HL-60/S4 treated with retinoic acid at 250 ng/mL for 4 days and 3 days (cell line): ENCODE measurements around the gene NR4A2.
"Not testable (repeated sequence)": the region's sequence is repeated elsewhere in the genome, so short reads cannot be mapped to it uniquely, and the experiment has no call there.

Source experiments
- in situ Hi-C: fragments of 300-500 bp; cut with MboI; formaldehyde crosslinking; loops from 2 replicates; pipeline ENCODE4 v1.7.0; 2022; ENCODE audit warnings: low sequenced_read_pairs

NR4A2 gene

DNA sequence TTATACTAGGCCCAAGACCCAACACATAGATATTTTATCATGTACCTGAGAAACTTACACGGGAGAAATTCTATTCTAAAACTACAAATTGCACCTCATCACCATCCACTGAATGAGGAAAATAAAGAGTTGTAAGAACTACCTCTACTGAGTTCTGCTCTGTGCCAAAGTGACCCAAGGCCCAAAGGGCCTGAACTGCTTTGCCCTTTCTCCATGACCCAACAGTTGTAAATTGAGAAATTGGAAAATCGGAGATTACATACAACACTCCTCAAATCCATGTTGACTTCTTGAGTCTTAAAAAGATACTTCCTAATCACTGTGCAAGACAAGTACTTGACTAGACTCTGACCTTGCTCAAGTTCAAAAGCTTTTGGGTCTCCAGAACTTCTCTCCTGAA, 8.8 kb downstream of the NR4A2 start:
- in situ Hi-C loops, result no loop called here

DNA sequence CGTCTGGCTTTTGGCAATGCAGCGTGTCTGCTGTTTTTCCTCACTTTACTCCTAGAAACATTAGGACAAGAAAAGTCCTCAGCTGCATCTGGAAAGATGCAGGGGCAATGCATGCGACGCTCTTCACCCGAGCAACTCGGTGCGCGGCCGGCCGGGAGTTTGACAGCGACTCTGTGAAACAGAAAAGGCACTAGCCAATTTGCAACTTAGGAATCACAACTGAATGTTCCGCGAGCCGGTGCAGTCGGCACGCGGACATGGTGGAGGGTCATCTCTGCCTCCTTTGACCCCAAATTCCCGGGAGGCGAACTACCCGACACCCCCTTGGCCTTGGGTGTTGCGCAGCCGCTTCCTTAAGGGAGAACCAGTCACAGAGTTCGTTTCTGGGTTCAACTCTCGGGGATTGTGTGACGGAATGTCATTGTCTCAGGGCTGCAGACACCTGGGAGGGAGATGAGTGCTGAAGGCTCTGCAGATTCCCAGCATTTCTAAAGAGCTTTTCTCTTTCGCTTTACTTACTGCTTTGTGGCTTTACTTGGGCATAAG, 9.8 kb downstream of the NR4A2 start:
- in situ Hi-C loops, result no loop called here

DNA sequence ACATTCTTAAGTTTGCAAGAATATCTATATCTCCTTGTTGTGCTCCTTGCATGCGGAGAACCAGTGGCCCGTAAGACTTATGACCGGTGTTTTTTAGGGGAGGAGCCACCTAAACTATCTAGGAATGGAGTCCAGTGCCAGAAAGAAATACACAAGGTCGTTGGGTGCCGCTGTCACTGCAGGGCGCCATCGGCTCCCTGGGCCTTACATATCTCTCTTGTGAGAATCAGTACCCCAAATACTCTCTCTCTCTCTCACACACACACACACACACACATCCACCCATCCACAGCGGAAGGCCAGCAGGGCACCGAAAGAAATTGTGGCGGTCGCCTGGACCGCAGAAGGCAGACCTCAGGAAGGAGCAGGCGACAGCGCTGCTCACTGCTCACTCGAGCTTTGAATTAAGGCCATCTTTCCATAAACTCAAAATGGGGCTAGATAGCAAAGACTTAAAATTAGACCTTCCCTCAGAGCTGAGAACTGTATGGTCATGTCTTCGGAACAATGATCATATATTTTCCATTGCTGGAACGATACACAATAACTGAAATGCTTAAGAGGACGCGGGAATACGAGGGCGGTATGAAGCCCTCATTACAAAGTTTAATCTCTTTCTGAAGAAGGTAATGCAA, 10.4 kb downstream of the NR4A2 start:
- in situ Hi-C loops, result no loop called here

DNA sequence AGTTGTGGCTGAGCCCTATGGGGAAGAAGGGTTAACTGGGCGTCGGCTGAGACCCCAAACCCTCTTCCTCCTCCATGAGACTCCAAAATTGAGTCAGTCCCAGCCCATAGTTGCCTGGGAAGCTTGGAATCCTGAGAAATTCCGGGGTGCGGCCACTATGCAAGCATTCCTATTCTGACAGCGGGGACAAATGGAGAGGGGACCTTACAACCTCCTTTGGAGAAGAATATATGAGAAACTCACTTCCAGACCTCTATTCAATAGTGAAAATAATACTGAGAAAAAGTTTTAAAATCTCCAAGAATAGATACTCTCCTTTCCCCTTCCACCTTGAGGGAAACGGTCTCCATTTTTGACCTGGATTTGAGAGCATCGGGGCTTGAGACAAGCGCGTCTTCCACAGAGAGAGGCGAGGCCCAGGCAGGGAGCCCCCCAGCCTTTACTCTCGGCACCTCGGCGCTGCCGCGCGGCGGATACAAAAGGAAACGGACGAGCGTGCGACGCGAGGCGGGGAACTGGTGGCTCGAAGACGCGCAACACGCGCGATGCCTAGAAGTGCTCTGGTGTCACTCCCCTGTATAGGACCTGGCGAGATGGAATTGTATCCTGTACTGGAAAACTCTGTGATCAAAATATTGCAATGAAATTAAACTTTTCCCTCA, 11.1 kb downstream of the NR4A2 start:
- in situ Hi-C loops, result no loop called here

DNA sequence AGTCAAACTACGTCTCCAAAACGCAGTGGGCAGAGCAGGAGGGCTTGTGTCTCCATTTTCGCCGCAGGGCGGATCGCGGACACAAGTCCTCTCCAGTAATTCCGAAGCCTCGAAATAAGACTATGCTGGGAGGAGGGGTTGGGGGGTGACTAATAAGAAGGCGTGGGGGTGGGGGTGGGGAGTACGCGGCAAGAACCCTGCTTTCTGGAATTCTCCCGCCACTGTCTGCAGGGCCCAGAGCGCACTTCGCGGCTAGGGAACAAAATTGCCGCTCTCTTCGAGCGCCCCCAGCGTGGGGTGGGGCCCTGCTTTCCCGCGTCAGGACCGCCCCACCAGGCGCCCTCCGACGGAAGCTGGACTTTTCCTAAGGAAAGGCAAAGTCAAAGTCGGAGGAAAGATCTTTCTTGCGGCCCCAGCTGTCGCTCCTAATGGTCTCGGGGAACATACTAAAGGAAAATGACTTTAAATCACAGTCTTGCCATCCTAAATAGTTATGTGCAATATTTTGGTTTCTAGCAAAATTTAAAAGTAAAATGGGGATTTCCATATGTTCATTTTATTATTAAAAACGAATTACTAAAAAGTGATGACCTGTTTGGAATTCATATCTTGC, 11.9 kb downstream of the NR4A2 start:
- in situ Hi-C loops, result no loop called here

DNA sequence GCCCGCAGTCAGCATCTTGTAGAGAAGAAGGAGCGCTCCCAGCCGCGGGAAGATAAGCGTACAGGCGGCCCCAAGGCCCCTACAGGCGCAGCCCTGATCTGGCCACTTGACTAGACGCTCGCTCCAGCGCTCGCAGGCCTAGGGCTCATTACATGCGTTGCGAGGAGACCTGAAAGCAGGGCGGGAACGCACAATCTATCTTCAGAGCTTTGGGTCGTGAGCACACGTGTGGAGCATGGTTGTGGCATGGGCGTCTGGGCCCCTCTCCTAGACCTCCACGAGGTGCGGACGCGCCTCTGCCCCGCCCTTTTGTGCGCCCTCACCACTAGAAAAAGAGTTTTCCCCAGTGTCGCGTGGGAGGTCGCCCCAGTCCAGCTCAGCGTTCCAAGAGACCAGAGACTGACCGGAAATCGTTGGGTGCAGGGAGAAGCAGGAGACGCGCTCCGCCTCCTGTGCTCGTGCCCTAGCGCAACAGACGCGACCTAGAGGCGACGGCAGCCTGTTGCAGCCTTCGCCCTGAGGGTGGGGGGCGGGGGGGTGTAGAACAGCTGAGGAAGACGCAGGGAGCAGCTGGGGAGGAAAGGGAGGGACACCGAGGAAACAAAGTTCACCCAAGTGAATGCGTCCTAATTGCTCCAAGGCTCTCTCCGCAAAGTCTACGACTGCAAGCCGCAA, 12.6 kb downstream of the NR4A2 start:
- in situ Hi-C loops, result no loop called here

DNA sequence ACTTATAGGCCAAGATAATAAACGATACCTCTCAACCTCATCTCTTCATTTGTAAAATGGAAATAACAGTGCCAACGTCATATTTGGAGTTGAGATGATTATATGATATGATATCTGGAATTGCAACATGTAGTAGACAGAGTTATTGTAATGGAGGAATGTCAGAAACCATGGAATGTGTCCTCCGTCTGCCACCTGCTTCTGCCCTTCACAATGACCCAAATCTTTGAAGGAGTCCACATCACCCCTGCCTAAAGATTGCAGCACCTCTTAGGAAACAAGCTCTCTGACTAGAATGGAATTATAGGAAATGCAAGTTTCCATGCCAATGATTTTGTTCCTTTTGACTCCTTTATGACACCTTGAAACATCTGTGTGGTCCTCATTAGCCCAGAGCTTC, 14.9 kb downstream of the NR4A2 start:
- in situ Hi-C loops, result no loop called here

DNA sequence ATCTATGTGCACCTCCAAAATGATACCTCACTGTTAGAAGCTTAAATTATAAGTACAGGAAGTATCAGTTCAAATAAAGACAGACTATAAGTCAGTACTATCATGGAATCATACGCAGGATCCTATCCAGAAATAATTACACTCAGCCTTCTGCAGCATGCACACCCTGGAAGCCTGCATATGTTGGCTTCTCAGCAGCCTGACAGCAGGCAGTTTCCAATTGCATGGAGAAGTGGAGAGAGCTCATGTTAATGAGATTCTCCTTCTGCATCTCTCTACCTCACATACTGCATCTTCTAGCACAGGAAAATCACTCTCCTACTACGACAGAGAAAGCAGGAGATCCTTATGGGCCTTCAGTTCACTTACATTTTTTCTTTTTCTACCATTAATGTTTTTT, 20.5 kb downstream of the NR4A2 start:
- in situ Hi-C loops, result no loop called here

DNA sequence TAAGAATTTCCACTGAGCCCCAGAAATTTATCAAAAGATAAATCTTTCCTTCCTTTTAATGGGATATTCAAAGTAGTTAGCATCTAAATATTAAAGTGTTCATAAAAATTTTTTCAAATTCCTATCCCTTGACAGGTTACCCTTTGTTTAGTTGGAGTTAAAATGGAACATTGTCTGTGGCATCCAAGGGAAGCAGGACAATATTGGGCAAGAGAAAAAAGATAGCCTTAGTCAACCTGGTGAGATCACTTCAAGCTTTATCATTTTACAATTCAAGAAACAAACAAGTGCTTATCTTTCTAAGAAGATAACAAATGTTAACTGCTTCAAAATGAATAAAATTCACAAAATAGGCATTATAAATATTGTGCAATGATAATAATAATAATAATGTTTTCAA, 21.7 kb downstream of the NR4A2 start:
- in situ Hi-C loops, result no loop called here

DNA sequence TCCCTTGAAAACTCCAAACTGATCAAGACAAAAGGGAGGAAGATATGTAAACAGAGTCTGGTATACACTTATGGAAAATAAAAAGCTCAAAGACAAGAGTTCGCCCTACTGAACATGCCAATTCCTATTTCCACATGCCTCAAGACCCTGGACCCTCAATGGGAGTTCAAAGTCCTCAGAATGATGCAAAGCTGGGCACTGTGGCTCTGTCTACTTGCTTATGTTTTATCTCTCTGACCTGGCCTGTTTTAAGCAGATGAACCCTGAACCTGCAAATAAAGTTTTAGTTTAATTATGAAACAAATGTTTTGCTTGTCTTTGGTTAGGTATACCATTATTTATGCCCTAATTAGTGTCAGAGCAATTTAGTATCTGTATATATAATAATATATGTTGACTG, 22.6 kb downstream of the NR4A2 start:
- in situ Hi-C loops, result no loop called here

DNA sequence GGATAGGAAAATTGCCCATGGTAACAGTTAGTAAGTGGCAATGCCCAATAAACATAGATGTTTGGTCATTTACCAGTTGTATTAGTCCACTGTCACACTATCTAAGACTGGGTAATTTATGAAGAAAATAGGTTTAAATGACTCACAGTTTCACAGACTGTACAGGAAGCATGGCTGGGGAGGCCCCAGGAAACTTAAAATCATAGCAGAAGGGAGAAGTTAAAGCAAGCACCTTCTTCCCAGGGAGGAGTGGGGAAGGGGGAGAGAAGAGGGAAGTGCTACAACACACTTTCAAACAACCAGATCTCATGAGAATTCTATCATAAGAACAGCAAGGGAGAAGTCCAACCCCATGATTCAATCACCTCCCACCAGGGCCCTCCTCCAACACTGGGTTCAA, 23.4 kb downstream of the NR4A2 start:
- in situ Hi-C loops, result no loop called here

DNA sequence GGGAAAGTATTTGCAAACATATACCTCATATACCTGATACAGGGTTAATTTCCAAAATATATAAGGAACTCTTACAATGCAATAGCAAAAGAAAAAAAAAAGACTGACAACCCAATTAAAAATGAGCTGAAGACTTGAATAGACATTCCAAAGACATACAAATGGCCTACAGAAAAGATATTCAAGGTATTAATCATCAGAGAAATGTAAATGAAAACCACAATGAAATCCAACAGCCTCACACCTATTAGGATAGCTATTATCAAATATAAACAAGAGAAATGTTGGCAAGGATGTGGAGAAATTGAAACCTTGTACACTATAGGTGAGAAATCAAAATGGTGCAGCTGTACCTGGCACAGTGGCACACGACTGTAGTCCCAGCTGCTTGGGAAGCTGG, 25.7 kb downstream of the NR4A2 start:
- in situ Hi-C loops, result no loop called here

DNA sequence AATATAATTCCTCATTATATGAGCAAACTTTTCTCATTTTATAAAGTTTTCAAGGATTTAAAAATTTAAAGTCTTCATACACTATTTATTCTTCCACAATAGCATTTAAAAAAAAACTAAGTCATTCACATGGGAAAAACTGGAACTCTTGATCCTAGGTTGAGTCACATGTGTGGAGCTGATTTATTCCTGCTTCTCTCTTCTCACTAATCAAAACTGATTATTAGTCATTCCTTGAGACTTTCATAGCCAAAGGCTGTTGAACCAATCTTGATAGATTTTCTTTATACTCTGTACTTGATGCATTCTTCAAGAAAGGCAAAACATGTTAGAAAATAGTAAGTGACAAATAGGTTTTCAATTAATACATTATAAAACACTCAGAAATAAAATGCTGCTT, 27.4 kb downstream of the NR4A2 start:
- in situ Hi-C loops, result no loop called here

DNA sequence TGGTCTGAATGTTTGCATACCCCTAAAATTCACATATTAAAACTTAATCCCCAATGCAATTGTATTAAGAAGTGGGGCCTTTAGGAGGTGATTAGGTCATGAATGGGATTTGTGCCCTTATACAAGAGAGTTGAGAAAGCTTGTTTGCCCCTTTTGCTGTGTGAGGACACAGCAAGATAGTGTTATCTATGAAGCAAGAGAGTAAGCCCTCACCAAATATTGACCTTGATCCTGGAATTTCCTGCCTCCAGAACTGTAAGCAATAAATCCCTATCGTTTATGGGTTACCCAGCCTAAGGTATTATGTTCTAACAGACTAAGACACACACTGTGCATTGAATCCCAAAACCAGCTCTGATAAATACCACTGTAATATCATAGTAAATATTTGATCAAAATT, 32.2 kb downstream of the NR4A2 start:
- in situ Hi-C loops, result no loop called here

DNA sequence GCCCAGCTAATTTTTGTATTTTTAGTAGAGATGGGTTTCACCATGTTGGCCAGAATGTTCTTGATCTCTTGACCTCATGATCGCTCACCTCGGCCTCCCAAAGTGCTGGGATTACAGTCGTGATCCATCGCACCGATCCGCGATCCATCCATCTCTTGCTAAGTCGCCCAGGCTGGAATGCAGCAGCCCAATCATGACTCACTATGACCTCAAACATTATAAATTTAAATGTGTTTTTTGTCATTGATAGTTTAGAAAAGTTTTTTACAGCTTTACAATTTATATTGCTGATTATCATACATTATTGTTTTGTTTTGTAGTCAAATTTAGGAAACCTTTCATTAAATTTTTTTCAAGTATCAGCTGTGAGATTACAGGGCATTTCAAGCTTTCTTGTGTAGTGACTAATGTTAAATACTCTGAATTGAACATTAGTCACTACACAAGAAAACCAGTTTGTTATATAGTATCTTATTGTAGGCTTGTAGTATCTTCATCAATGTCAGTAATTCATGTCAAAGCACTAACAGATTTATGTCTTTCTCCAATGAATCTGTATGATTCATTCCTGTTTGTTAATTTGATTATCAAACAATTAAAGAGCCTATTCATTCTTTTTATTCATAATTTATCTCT, 37.5 kb downstream of the NR4A2 start:
- in situ Hi-C loops, result no loop called here

DNA sequence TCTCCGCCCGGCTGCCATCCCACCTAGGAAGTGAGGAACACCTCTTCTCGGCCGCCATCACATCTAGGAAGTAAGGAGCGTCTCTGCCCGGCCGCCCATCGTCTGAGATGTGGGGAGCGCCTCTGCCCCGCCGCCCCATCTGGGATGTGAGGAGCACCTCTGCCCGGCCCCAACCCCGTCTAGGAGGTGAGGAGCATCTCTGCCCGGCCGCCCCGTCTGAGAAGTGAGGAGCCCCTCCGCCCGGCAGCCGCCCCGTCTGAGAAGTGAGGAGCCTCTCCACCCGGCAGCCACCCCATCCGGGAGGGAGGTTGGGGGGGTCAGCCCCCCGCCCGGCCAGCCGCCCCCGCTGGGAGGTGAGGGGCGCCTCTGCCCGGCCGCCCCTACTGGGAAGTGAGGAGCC, 39.1 kb downstream of the NR4A2 start:
- in situ Hi-C loops, result not testable (repeated sequence)

DNA sequence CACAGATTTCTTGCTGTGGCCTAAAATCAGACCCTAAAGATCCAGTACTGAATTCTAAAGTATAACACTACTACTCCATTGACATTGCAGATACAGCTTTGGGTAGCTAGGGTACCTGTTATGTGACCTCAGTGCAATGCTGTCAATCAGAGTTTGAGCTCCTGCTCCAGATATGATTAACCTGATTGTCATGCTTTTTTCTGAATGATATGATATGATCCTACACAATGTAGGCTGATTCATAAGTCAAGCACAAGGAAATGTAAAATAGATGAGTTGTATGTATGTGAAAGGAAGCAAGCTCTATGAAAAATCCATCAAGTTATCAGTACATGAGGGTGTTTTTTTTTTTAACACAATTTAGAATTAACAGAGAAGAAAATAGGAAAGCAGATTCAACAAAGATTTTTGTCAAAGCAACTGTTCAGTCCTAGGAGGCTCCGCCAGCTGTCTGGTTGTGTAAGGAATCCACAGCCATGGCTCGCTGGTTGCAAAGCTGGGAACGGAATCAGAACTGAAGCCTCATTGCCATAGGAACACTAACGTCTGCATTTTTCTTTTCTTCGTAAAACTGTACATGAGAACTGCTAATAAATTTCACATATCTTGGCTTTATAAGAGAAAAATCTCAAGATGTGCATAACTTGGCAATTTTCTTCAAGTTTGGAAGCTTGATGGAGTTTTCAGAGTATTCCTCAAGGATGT, 52.9 kb downstream of the NR4A2 start:
- in situ Hi-C loops, result no loop called here
